ENCODE results near the gene NCAPD2. TPM values are rescaled to one million over a fixed set of nuclear protein-coding genes. Genes with fewer than 3 reads are reported as not detected.

The NCAPD2 gene
- total RNA-seq, 4 donors from 2014 or later: 17.0 to 29.3 (median 23.0) TPM

DNA sequence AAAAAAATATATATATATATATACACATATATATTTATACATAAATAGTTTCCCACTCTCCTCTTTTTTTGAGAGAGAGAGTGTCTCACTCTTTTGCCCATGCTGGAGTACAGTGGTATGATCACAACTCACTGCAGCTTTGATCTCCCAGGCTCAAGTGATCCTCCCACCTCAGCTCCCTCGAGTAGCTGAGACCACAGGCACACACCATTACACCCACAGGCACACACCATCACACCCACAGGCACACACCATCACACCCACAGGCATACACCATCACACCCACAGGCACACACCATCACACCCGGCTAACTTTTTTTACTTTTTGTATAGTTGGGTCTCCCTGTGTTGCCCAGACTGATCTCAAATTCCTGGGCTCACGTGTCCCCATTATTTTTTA, 26.3 kb downstream of the NCAPD2 start:
- no peak for DNase-seq (ENCODE audit: low spot score in 2 of 2)
- Histone ChIP-seq H3K4me3 (no peak overlapping the region), H3K27me3 (no peaks in the 10 kb centered on the region), H3K4me1 (no peaks in the 10 kb centered on the region), H3K36me3 (peaks cover 5 to 99% (median 28%) of the 10 kb centered on the region in 3 donors), H3K27ac (no peak overlapping the region), H3K9me3 (no peaks in the 10 kb centered on the region)
- TF ChIP-seq POLR2A (IDR thresholded peaks at IDR 0.05) (no peak), CTCF (IDR thresholded peaks at IDR 0.05) (no peak), EP300 (IDR thresholded peaks at IDR 0.05) (no peak)
- 78 to 88% methylated on average over 3 of the region's 3 CpGs for WGBS, 2 donors

DNA sequence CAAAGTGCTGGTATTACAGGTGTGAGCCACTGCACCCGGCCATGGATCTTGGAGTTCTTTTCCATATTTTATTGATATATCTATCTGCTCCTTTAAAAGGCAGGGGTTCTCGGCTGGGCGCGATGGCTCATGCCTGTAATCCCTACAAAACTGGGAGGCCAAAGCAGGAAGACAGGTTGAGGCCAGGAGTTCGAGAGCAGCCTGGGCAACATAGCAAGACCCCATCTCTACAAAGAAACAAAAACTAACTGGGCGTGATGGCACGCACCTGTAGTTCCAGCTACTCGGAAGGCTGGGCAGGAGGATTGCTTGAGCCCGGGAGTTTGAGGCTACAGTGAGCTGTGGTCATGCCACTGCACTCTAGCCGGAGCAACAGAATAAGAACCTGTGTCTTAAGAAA, 28.3 kb downstream of the NCAPD2 start:
- 82 to 83% methylated on average over 10 of the region's 10 CpGs for WGBS, 2 donors
- Histone ChIP-seq H3K27me3 (no peaks in the 10 kb centered on the region), H3K4me1 (no peaks in the 10 kb centered on the region), H3K36me3 (peaks cover 5 to 99% (median 38%) of the 10 kb centered on the region in 3 donors), H3K9me3 (no peaks in the 10 kb centered on the region), H3K4me3 (no peak overlapping the region), H3K27ac (no peak overlapping the region)
- no peak for TF ChIP-seq CTCF (IDR thresholded peaks at IDR 0.05)
- TF ChIP-seq POLR2A (IDR thresholded peaks at IDR 0.05): no peak
- no peak for TF ChIP-seq EP300 (IDR thresholded peaks at IDR 0.05)
- DNase-seq (ENCODE audit: low spot score in 2 of 2): no peak

DNA sequence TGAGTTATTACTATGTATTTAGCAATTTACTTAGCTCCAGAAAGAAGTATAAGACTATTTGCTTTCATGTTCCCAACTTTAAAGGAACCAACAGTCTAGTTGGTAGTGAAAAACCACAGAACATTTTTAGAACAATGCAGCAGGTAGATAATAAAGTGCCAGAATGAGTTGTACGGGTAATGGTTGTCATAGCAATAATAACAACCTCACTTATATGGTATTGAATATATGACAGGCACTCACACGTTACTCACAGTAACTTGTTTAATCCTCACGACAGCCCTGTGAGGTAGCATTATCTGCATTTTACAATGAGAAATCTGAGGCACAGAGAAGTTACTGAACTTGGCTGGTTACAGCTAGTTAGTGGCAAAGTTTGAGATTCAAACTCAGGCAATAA, 29.8 kb downstream of the NCAPD2 start:
- H3K9me3 ChIP-seq: no peaks in the 10 kb centered on the region
- DNase-seq (ENCODE audit: low spot score in 2 of 2): no peak
- no peaks in the 10 kb centered on the region for H3K27me3 ChIP-seq
- H3K4me1 ChIP-seq: no peaks in the 10 kb centered on the region
- H3K36me3 ChIP-seq: peaks cover 5 to 99% (median 42%) of the 10 kb centered on the region in 3 donors
- no peak overlapping the region for H3K27ac ChIP-seq
- no peak for TF ChIP-seq CTCF (IDR thresholded peaks at IDR 0.05)
- H3K4me3 ChIP-seq: no peak overlapping the region
- WGBS, 2 donors: 85 to 86% methylated on average over 3 of the region's 3 CpGs

DNA sequence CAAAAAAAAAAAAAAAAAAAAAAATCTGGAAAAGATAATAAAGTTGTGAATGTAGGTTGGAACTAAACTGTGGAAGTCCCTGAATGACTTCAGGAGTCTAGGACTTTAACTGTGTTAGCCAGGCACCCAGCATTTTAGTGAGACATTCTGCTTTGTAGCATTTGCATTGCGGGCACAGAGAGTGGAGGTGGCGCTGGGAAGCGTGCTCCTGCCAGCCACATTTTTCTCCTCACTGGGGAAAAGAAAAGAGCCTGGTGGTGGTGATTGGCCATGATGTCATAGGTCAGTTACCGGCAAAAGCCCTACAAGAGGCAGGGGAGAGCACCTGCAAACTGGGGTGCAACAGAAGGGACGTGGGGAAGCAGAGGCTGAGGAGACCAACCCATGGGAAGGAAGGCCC, 30.7 kb downstream of the NCAPD2 start:
- Histone ChIP-seq H3K4me3 (no peak overlapping the region), H3K4me1 (no peaks in the 10 kb centered on the region), H3K36me3 (peaks cover 5 to 99% (median 50%) of the 10 kb centered on the region in 3 donors), H3K27ac (no peak overlapping the region), H3K27me3 (no peaks in the 10 kb centered on the region), H3K9me3 (no peaks in the 10 kb centered on the region)
- TF ChIP-seq CTCF (IDR thresholded peaks at IDR 0.05): no peak
- no peak for TF ChIP-seq POLR2A (IDR thresholded peaks at IDR 0.05)
- no peak for TF ChIP-seq EP300 (IDR thresholded peaks at IDR 0.05)
- WGBS, 2 donors: 86 to 91% methylated on average over 5 of the region's 5 CpGs
- no peak for DNase-seq (ENCODE audit: low spot score in 2 of 2)

- Histone ChIP-seq H3K36me3 (peaks cover 0 to 100% (median 44%) of the 10 kb centered on the region in 3 donors), H3K4me3 (no peak overlapping the region), H3K27me3 (no peaks in the 10 kb centered on the region), H3K4me1 (no peaks in the 10 kb centered on the region), H3K27ac (no peak overlapping the region), H3K9me3 (no peaks in the 10 kb centered on the region)
- 90 to 93% methylated on average over 7 of the region's 7 CpGs for WGBS, 2 donors
- TF ChIP-seq POLR2A (IDR thresholded peaks at IDR 0.05) (no peak), EP300 (IDR thresholded peaks at IDR 0.05) (no peak), CTCF (IDR thresholded peaks at IDR 0.05) (no peak)
- no peak for DNase-seq (ENCODE audit: low spot score in 2 of 2)
These were observed 32.3 kb downstream of the NCAPD2 start for GRCh38 chr12:6526201-6526600.
